Activated effector memory CD4-positive, alpha-beta T cell treated with Interleukin-2 at 50 U/mL for 16 hours (primary cell): ENCODE results near the gene ARHGEF37.
"Not testable (repeated sequence)": the region's sequence is repeated elsewhere in the genome, so short reads cannot be mapped to it uniquely, and the experiment has no call there.

Source experiments
- DNase-seq: peaks from one replicate; pipeline ENCODE4 v3.0.0-alpha.2; 2020

ARHGEF37 gene

GRCh38 chr5:149651686-149652085 lies 70.4 kb downstream of the ARHGEF37 start:
- DNase-seq = no peak

- DNase-seq = no peak
Measured at GRCh38 chr5:149652697-149653096, 71.4 kb downstream of the ARHGEF37 start.

- DNase-seq = no peak
Measured at GRCh38 chr5:149654231-149654630, 72.9 kb downstream of the ARHGEF37 start.

- no peak for DNase-seq
Measured at GRCh38 chr5:149654883-149655505, 73.7 kb downstream of the ARHGEF37 start.

GRCh38 chr5:149656576-149657182 lies 75.4 kb downstream of the ARHGEF37 start:
- no peak for DNase-seq

GRCh38 chr5:149657324-149657723 lies 76.0 kb downstream of the ARHGEF37 start:
- DNase-seq = no peak

- DNase-seq = no peak
Measured at GRCh38 chr5:149658299-149658698, 77.0 kb downstream of the ARHGEF37 start.

DNA sequence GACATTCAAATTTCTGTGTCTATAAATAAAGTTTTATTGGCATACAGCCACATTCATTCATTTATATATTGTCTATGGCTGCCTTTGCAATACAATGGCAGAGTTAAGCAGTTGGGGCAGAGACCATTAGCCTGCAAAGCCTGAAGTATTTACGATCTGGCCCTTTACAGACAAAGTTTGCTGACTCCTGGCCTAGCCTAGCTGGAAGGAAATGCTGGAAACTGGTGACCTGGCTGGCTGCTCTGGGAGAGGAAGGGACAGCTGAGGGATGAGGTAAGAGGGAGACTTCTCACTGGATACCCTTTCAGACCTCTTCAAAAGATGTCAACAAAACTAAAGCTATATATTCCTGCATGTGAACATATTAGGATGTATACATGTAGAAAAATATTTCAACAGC lies 82.8 kb downstream of the ARHGEF37 start:
- no peak for DNase-seq

- no peak for DNase-seq
Measured at GRCh38 chr5:149664666-149665415, 83.5 kb downstream of the ARHGEF37 start.

DNA sequence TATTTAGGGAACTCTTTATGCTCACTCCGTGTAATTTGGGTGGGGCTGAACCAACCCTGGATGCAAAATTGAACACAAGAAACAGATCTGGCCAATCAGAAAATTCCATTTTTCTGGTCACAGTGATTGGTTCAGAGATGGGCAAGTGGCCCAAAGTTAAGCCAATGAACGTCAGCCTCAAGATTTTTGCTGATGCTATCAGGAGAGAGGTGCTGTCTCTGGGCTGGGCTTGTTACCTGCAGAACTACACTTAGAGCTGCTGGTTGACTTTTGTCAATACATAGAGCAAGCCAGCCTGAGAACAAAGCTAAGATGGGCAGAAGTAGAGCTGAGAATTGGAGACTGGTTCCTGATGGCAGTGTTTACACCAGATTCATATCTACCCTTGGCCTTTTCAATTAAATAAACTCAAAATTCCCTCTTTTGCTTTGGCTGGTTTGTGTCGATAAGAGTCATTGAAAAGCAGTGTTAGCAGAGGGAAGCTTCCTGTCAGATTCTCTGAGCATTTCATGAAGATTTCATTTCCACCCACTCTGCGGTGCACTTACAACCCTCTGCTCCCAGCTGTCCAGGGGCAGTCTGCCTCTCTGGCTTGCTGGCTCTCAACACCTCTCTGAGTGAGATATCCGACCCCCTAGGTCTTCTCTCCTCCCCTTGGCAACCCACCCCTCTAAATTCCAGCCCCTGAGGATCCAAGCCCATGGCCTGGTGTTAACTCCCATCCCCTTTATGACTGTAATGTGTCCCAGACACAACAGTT lies 84.3 kb downstream of the ARHGEF37 start:
- no peak for DNase-seq

GRCh38 chr5:149666212-149666852 lies 85.0 kb downstream of the ARHGEF37 start:
- DNase-seq = no peak

DNA sequence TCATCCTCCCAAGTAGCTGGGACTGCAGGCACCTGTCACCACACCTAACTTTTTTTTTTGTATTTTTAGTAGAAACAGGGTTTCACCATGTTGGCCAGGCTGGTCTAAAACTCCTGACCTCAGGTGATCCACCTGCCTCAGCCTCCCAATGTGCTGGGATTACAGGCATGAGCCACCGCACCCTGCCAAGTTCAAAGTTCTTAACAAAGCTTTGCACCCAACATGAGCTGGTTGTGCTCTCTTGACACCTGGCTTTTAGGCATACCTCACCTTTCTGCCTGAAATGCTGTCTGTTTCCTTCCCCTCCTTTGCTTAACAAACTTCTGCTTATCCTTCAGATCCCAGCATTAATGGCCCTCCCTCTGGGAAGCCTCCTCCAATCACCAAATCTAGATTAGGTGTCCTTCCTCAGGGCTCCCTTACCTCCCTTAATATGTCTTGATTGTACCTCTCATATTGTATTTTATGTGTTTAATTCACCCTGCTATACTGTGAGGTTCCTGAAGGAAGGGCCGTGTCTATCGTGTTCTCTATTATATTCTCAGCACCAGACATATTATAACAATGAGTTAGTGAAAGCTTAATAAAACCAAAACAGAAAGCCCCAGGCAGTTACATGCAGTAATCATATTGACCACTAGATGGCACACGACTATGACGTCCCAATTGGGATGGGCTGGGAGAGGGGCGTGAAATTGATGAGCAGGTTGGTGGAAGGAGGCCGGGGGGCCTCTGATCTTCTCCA lies 86.0 kb downstream of the ARHGEF37 start:
- no peak for DNase-seq

DNA sequence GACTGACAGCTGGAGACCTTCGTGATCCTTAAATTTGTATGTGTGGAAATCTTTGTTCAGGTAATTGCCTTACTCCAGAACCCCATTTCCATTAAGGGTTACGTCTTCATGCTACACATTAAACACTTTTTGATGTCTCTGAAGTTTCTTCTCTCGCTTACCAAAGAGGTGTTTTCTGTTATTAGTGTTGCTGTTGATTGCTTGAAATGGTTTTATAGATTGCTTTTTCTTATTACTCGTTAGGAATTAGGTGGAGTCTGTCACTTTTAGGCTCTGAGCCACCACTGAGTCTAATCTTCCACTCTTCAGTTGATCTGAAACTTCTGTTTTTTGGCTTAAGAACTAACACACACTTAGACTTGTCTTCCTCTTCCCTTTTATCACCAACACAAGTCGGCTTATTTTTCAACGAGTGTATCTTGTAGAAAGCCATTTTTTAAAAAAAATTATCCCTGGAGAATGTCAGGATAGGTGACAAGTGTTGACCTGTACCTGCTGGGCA lies 86.6 kb downstream of the ARHGEF37 start:
- DNase-seq = no peak

GRCh38 chr5:149669273-149669672 lies 88.0 kb downstream of the ARHGEF37 start:
- DNase-seq = not testable (repeated sequence)

GRCh38 chr5:149671544-149671943 lies 90.2 kb downstream of the ARHGEF37 start:
- DNase-seq = no peak

DNA sequence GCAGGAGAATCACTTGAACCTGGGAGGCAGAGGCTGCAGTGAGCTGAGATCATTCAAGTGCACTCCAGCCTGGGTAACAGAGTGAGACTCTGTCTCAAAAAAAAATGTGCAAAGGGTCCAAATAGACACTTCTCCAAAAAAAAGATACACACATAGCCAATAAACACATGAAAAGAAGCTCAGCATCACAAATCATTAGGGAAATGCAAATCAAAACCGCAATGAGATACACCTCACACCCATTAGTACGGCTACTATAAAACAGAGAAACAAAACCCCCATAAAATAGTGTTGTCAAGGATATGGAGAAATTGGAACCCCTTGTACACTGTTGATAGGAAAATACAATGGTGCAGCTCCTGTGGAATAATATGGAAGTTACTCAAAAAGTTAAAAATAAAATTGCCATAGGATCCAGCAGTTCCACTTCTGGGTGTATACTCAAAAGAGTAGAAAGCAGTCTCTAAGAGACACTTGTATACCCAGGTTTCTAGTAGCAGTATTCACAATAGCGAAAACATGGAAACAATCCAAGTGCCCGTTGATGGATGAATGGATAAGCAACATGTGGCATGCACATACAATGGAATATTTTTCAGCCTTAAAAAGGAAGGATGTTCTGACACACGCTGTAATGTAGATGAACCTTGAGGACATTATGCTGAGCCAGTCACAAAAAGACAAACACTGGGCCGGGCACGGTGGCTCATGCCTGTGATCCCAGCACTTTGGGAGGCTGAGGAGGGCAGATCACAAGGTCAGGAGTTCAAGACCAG lies 91.6 kb downstream of the ARHGEF37 start:
- no peak for DNase-seq

DNA sequence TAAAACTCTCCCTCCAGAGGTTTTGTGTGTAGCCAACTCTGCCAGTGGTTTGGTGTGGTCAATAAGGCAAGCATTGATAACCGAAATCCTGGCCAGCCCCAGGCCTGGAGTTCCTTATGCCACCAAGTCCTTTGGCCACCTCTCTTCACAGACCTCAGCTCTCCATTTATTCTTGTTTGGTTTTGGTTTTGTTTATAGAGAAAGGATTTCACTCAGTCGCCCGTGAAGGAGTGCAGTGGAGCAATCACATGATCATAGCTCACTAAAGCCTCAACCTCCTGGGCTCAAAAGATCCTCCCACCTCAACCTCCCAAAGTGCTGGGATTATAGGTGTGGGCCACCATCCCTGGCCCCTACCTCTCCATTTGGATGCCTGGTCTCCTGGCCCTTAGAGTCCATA lies 93.4 kb downstream of the ARHGEF37 start:
- DNase-seq = no peak

- no peak for DNase-seq
Measured at GRCh38 chr5:149675610-149676201, 94.4 kb downstream of the ARHGEF37 start.

GRCh38 chr5:149677731-149678130 lies 96.4 kb downstream of the ARHGEF37 start:
- DNase-seq = no peak

DNA sequence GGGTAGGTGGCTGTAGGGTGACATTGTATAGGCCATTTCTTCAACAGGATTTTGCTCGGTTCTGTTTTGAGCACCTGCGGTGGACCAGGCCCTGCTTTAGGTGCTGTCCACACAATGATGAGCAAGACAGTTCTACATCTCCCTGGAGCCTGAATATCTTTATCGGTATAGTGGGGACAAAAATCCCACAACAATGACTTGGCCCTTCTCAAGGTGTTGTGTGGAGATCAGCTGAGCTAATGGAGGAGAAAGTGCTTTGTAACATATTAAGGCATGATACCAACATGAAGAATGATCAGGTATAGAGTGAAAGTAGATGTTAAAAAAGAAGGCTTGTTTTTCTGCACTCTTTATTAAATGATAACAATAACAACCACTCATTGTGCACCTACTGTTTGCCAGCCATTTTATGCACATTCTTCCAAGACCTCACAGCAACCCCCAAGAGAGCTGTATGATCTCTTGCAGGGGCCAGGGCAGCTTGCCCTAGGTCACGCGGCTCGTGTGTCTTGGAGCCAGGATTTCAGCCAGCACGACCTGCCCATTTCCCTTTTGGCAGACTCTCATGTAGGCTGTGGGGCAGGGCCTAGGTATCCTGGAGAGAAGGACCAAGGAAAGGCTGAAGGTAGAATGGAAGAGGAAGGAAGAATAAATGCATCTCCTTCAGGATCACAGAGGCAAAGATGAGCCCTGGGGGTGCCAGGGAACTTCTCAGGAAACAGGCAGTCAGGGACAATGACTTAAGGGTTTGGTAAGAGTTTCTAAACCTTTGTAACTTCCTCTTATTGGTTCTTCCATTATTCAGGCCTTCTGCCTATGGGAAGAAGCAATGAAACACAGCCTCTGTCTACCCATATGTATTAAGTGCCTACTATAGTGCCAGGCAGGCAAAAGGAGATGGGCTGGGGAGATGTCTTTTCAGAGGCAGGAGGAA lies 98.8 kb downstream of the ARHGEF37 start:
- no peak for DNase-seq
